NCI-H1694 treated with DMSO at 0.1 percent for 48 hours (cell line): ENCODE results near the gene IQCH.
"Not testable (repeated sequence)": the region's sequence is repeated elsewhere in the genome, so short reads cannot be mapped to it uniquely, and the experiment has no call there.

Experiments
- DNase-seq: peaks from one replicate; lab custom pipeline; 2025; lab: John Stamatoyannopoulos, UW

Gene IQCH

GRCh38 chr15:67446449-67446848 is 191.9 kb downstream of the IQCH start:
- no peak for DNase-seq

- not testable (repeated sequence) for DNase-seq
These were observed 193.8 kb downstream of the IQCH start for GRCh38 chr15:67448372-67448771.

- not testable (repeated sequence) for DNase-seq
These were observed 199.1 kb downstream of the IQCH start for GRCh38 chr15:67453703-67454102.

- peak; percentile 69 for DNase-seq
These were observed 202.3 kb downstream of the IQCH start for GRCh38 chr15:67456677-67457529.

- DNase-seq: no peak
These were observed 203.9 kb downstream of the IQCH start for GRCh38 chr15:67458331-67459029.

GRCh38 chr15:67460521-67460920 is 205.9 kb downstream of the IQCH start:
- DNase-seq: no peak

- DNase-seq: no peak
These were observed 207.1 kb downstream of the IQCH start for GRCh38 chr15:67461735-67462134.

GRCh38 chr15:67462875-67463274 is 208.3 kb downstream of the IQCH start:
- no peak for DNase-seq

- no peak for DNase-seq
These were observed 208.9 kb downstream of the IQCH start for GRCh38 chr15:67463488-67463887.

GRCh38 chr15:67465196-67465952 is 210.8 kb downstream of the IQCH start:
- no peak for DNase-seq

- DNase-seq: peak; percentile 85
These were observed 213.8 kb downstream of the IQCH start for GRCh38 chr15:67468416-67468815.

GRCh38 chr15:67469680-67470079 is 215.1 kb downstream of the IQCH start:
- no peak for DNase-seq

GRCh38 chr15:67472957-67473356 is 218.4 kb downstream of the IQCH start:
- DNase-seq: no peak

- no peak for DNase-seq
These were observed 220.0 kb downstream of the IQCH start for GRCh38 chr15:67474405-67475110.

- DNase-seq: no peak
These were observed 225.4 kb downstream of the IQCH start for GRCh38 chr15:67479781-67480505.

- no peak for DNase-seq
These were observed 226.2 kb downstream of the IQCH start for GRCh38 chr15:67480741-67481140.

GRCh38 chr15:67481680-67482079 is 227.1 kb downstream of the IQCH start:
- DNase-seq: no peak

GRCh38 chr15:67495585-67495984 is 241.0 kb downstream of the IQCH start:
- DNase-seq: no peak

- peak; percentile 34 for DNase-seq
These were observed 246.7 kb downstream of the IQCH start for GRCh38 chr15:67501177-67501835.

GRCh38 chr15:67501836-67502461 is 247.4 kb downstream of the IQCH start:
- no peak for DNase-seq
